Ascending aorta (tissue), 2 donors: Measurements from ENCODE around the gene HID1. TPM values are rescaled to one million over a fixed set of nuclear protein-coding genes. Genes with fewer than 3 reads are reported as not detected.
A peak's percentile ranks its signal among the peaks of the same experiment; 100 is the strongest.
"Not testable (repeated sequence)": the region's sequence is repeated elsewhere in the genome, so short reads cannot be mapped to it uniquely, and the experiment has no call there.

Source experiments
- DNase-seq, 2 donors: peaks; one replicate each; pipeline ENCODE4 v3.0.0-alpha.2; 2019; ENCODE audit warnings: low spot score in 2 of 2
- H3K27ac ChIP-seq, 2 donors: fragments of 200-600 bp; sonication (generic); one replicate each; pipeline ENCODE4 v1.5.1; 2016 to 2017; ENCODE audit warnings: mild to moderate bottlenecking in 1 of 2
- H3K27me3 ChIP-seq: fragments of 200-600 bp; sonication (generic); one replicate; pipeline ENCODE4 v1.5.1; 2017
- H3K36me3 ChIP-seq, 2 donors: fragments of 200-600 bp; sonication (generic); one replicate each; pipeline ENCODE4 v1.5.1; 2016
- H3K4me1 ChIP-seq, 2 donors: fragments of 200-600 bp; sonication (generic); one replicate each; pipeline ENCODE4 v1.5.1; 2016 to 2017; ENCODE audit warnings: mild to moderate bottlenecking in 1 of 2
- H3K4me3 ChIP-seq, 2 donors: fragments of 200-600 bp; sonication (generic); one replicate each; pipeline ENCODE4 v1.5.1; 2016 to 2017; ENCODE audit warnings: mild to moderate bottlenecking in 1 of 2
- H3K9me3 ChIP-seq, 2 donors: fragments of 200-600 bp; sonication (generic); one replicate each; pipeline ENCODE4 v1.5.1; 2016
- intact Hi-C: fragments of 100-400 bp; cut with DNase I; formaldehyde crosslinking; loops from one replicate; pipeline ENCODE4 v1.15.1; 2023
- total RNA-seq: library from RNA; depleted of rRNA; stranded (reverse); fragments of >200 nt; gene quantifications from one replicate; pipeline ENCODE4 v1.1.0, GENCODE V29; 2016
- TF ChIP-seq, protein P1 (sequence below), 3 experiments: fragments of 200-600 bp in 2 of 3; fragments of 450-650 bp in 1 of 3; sonication (generic) in 2 of 3; IDR thresholded peaks; one replicate each; pipeline ENCODE4 v1.5.1; 2016 to 2019; ENCODE audit warnings: antibody characterized with exemption in 3 of 3, mild to moderate bottlenecking in 1 of 3, moderate library complexity in 1 of 3

HID1 gene
- total RNA-seq, 1 donor from 2014 or later: 103 TPM

DNA sequence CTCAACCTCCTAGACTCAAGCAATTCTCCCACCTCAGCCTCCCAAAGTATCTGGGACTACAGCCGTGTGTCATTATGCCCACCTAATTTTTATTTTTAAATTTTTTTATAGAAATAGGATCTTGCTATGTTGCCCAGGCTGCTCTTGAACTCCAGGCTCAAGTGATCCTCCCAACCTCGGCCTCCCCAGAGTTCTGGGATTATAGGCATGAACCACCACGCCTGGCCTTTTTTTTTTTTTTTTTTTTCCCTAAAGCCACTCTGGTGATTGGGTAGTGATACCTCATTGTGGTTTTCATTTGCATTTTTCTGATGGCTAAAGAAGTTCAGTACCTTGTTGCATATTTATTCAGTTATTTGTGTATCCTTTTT lies 13.6 kb upstream of the HID1 start:
- Histone ChIP-seq H3K27me3 (no peaks in the 10 kb centered on the region), H3K36me3 (no peaks in the 10 kb centered on the region), H3K27ac (no peak overlapping the region), H3K9me3 (no peaks in the 10 kb centered on the region), H3K4me3 (no peak overlapping the region), H3K4me1 (peaks cover 9 to 18% of the 10 kb centered on the region in 2 donors)
- TF ChIP-seq, protein P1, sequence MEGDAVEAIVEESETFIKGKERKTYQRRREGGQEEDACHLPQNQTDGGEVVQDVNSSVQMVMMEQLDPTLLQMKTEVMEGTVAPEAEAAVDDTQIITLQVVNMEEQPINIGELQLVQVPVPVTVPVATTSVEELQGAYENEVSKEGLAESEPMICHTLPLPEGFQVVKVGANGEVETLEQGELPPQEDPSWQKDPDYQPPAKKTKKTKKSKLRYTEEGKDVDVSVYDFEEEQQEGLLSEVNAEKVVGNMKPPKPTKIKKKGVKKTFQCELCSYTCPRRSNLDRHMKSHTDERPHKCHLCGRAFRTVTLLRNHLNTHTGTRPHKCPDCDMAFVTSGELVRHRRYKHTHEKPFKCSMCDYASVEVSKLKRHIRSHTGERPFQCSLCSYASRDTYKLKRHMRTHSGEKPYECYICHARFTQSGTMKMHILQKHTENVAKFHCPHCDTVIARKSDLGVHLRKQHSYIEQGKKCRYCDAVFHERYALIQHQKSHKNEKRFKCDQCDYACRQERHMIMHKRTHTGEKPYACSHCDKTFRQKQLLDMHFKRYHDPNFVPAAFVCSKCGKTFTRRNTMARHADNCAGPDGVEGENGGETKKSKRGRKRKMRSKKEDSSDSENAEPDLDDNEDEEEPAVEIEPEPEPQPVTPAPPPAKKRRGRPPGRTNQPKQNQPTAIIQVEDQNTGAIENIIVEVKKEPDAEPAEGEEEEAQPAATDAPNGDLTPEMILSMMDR (IDR thresholded peaks at IDR 0.05): no peak
- intact Hi-C loops: loop anchor here (10.0 kb wide), 1 partner anchor 541 kb away; no protein-coding TSS in a partner anchor
- no peak for DNase-seq

DNA sequence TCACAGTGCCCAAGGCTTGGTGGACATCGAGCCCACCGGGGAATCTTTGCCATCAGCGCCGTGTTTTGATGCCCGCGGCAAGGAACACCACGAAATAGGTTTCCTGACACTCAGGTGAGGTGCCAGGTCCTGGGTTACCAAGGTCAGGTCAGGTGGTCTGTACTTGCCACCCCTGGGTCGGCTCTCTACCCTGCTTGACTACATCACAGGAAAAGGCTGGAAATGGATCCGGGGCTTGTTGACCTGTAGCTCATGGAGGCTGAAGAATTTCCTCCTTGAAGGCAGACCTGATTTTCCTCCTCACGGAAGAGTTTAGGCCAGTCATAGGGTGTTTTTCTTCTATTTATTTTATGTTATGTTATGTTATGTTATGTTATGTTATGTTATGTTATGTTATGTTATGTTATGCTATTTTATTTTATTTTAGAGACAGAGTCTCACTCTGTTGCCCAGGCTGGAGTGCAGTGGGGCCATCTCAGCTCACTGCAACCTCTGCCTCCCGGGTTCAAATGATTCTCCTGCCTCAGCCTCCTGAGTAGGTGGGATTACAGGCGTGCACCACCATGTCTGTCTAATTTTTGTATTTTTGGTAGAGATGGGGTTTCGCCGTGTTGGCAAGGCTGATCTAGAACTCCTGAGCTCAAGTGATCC lies 10.2 kb upstream of the HID1 start:
- H3K27ac ChIP-seq: peak overlapping the region; percentile 91 to 95
- H3K27me3 ChIP-seq, H3K36me3 ChIP-seq, H3K9me3 ChIP-seq, DNase-seq: not testable (repeated sequence)
- peaks cover 6 to 17% of the 10 kb centered on the region in 2 donors for H3K4me1 ChIP-seq
- H3K4me3 ChIP-seq: peak overlapping the region; percentile 67 to 68
- intact Hi-C loops: loop anchor here (10.0 kb wide), 1 partner anchor 538 kb away; no protein-coding TSS in a partner anchor

DNA sequence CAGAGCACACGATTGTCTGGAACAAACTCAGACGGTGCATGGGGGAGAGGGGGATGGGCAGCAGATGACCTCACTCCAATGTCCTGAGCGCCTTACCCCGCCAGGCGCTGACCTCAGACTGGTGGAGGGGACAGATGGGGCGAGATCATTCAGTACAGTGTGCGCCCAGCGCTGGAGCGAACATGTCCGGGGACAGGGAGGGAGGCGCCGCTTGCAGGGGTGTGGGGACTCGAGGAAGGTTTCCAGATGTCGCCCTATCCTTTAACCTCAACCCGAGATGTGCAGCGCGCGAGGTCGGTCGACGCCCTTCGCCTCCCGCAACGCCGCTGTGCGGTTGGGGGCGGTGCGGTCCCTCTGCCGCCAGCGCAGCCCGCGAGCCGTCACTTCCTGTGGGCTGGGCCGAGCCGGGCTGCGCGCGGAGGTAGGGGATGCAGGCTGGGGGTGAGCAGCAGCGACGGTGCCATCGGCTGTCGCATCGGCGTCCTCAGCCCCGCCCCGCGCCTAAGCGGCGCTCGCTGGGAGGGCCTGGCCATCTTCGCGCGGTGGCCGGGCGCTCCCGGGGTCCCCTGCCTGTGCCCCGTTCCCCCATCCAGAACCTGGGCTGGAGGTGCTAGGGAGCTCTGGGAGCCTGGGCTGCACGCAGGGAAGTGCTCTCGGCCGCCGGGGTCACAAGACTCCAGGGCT lies 9.6 kb upstream of the HID1 start:
- peak; percentile 51 to 87 for DNase-seq
- Histone ChIP-seq H3K9me3 (no peaks in the 10 kb centered on the region), H3K4me1 (peaks cover 6 to 17% of the 10 kb centered on the region in 2 donors), H3K27me3 (no peaks in the 10 kb centered on the region), H3K4me3 (peak overlapping the region; percentile 67 to 68), H3K27ac (peak overlapping the region; percentile 91 to 95), H3K36me3 (no peaks in the 10 kb centered on the region)
- TF ChIP-seq, protein P1 (IDR thresholded peaks at IDR 0.05): peak in 1 of 3 experiments; percentile 38
- intact Hi-C loops: loop anchor here (10.0 kb wide), 1 partner anchor 537 kb away; no protein-coding TSS in a partner anchor

DNA sequence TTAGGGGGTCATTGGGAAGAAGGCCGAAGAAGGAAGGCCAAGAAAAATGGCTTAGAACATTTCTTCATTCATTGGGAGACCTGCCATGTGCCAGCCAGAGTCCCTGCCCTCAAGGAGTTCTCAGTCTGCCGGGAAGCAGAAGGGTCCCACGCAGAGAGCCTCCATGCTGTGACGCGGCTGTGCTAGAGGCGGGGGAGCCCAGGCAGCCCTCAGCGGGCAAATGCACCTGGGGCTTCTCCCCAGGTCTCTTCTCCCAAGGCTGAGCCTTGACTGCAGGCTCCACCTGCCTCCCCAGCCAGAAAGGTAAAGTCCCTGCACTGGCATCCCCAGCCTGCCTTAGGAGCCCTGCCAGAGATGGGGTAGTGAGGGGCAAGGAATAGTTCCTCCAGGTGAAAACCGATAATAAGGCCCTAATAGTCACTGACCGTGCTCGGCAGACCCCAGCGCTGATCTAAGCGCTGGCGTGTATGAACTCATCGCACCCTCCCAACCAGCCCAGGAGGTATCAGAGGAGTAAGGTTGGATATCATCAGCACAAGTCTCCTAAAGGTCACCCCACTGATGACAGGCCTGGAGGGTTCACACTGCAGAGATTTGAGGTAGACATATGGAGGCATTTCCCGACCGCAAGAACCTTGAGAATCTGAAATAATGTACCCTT lies 8.9 kb upstream of the HID1 start:
- H3K4me3 ChIP-seq: peak overlapping the region; percentile 67 to 68
- no peak for DNase-seq
- intact Hi-C loops: loop anchor here (10.0 kb wide), 1 partner anchor 537 kb away; no protein-coding TSS in a partner anchor
- H3K27ac ChIP-seq: peak overlapping the region; percentile 91 to 95
- TF ChIP-seq, protein P1 (IDR thresholded peaks at IDR 0.05): no peak
- no peaks in the 10 kb centered on the region for H3K9me3 ChIP-seq
- no peaks in the 10 kb centered on the region for H3K27me3 ChIP-seq
- no peaks in the 10 kb centered on the region for H3K36me3 ChIP-seq
- peaks cover 6 to 14% of the 10 kb centered on the region in 2 donors for H3K4me1 ChIP-seq

DNA sequence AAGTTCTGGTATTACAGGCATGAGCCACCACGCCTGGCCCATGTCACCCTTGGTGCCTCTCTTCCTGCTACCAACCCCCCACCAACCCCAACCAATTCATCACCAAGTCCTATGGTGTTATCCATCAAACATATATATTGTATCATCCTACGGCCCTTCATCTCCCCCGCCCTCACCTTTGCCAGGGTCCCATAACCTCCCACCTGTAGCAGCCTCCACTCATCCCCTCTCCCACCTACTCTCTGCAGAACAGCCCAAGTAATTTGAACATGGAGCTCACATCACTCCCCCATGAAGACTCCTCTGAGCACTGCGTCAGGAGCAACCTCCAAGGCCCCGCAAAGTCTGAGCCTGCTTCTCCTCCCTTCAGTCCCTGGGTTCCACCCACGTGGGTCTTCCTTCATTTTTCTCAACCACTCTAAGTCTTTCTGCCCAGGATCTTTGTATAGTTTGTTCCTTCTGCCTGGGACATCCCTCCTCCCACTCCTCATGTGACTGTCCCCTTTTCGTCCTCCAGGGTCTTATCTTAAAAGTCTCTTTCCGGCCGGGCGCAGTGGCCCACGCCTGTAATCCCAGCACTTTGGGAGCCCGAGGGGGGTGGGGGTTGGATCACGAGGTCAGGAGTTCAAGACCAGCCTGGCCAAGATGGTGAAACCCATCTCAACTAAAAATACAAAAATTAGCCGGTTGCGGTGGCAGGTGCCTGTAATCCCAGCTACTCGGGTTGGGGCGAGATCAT lies 7.0 kb upstream of the HID1 start:
- intact Hi-C loops: loop anchor here (10.0 kb wide), 1 partner anchor 535 kb away; no protein-coding TSS in a partner anchor
- no peaks in the 10 kb centered on the region for H3K9me3 ChIP-seq
- no peak for DNase-seq
- no peak overlapping the region for H3K4me3 ChIP-seq
- no peaks in the 10 kb centered on the region for H3K27me3 ChIP-seq
- TF ChIP-seq, protein P1 (IDR thresholded peaks at IDR 0.05): no peak
- peaks cover 6 to 14% of the 10 kb centered on the region in 2 donors for H3K4me1 ChIP-seq
- no peaks in the 10 kb centered on the region for H3K36me3 ChIP-seq
- H3K27ac ChIP-seq: no peak overlapping the region
